IMR-90 (cell line): Measurements from ENCODE around the gene HSFX2. TPM values are rescaled to one million over a fixed set of nuclear protein-coding genes. Genes with fewer than 3 reads are reported as not detected.

Experiments used
- ATAC-seq: fragments of 200-7000 bp; cut with Tn5 transposase; 2 replicates; pipeline ENCODE4 v1.9.1; 2020; ENCODE audit warnings: low read depth, mild to moderate bottlenecking, moderate library complexity
- BruUV-seq: library from RNA; stranded (reverse); fragments of 400-500 nt; replicated peaks from 2 replicates; lab custom pipeline; 2021; lab: Mats Ljungman, UMichigan
- CTCF ChIA-PET: fragments of 300-600 bp; formaldehyde crosslinking; extraction: SDS; loops from one replicate; lab custom pipeline; 2021; ENCODE audit warnings: antibody characterized with exemption; lab: Yijun Ruan, JAX
- POLR2A ChIA-PET: fragments of 300-600 bp; sonication (Branson Sonifier 250); formaldehyde crosslinking; loops from one replicate; lab custom pipeline; 2022; ENCODE audit warnings: antibody characterized with exemption; ENCODE audit not compliant: unreplicated experiment; lab: Charles Lee
- DNase-seq: peaks from one replicate; pipeline ENCODE4 v3.0.0; 2013
- H2AFZ ChIP-seq: replicated peaks from 2 replicates; pipeline ENCODE3; 2013; ENCODE audit warnings: low read length, mild to moderate bottlenecking; ENCODE audit not compliant: poor library complexity
- H2AK5ac ChIP-seq: 2 replicates; pipeline ENCODE4 v1.6.1; 2013; ENCODE audit warnings: low read depth, low read length, inconsistent platforms
- H2AK9ac ChIP-seq: replicated peaks from 2 replicates; pipeline ENCODE3; 2013; ENCODE audit warnings: mild to moderate bottlenecking, low read depth, low read length, moderate library complexity; ENCODE audit not compliant: poor library complexity
- H2BK120ac ChIP-seq: 2 replicates; pipeline ENCODE4 v1.6.1; 2013; ENCODE audit warnings: low read depth, low read length, inconsistent platforms
- H2BK15ac ChIP-seq: 3 replicates; pipeline ENCODE4 v1.6.1; 2013; ENCODE audit warnings: low read depth, low read length, inconsistent platforms
- H2BK20ac ChIP-seq: 2 replicates; pipeline ENCODE4 v1.6.1; 2013; ENCODE audit warnings: low read depth, mild to moderate bottlenecking, inconsistent platforms, low read length, moderate library complexity
- H2BK5ac ChIP-seq: 2 replicates; pipeline ENCODE4 v1.6.1; 2013; ENCODE audit warnings: mild to moderate bottlenecking, low read depth, low read length, inconsistent platforms; ENCODE audit not compliant: poor library complexity, severe bottlenecking
- H3K14ac ChIP-seq: replicated peaks from 2 replicates; pipeline ENCODE4 v1.6.1; 2013; ENCODE audit warnings: low read depth, low read length, inconsistent platforms
- H3K18ac ChIP-seq: 2 replicates; pipeline ENCODE4 v1.6.1; 2013; ENCODE audit warnings: low read depth, low read length, control low read depth
- H3K23ac ChIP-seq: 2 replicates; pipeline ENCODE4 v1.6.1; 2013; ENCODE audit warnings: low read depth, low read length, inconsistent platforms
- H3K27ac ChIP-seq: 2 replicates; pipeline ENCODE4 v1.5.1; 2013; ENCODE audit warnings: mild to moderate bottlenecking, control low read depth, low read length; ENCODE audit not compliant: insufficient read depth
- H3K27me3 ChIP-seq: 2 replicates; pipeline ENCODE4 v1.6.1; 2013; ENCODE audit warnings: low read length; ENCODE audit not compliant: control insufficient read depth, insufficient read depth
- H3K36me3 ChIP-seq: 2 replicates; pipeline ENCODE4 v1.6.1; 2013; ENCODE audit warnings: low read length, mixed read lengths; ENCODE audit not compliant: control insufficient read depth, insufficient read depth
- H3K4ac ChIP-seq: 2 replicates; pipeline ENCODE4 v1.6.1; 2013; ENCODE audit warnings: low read depth, low read length, inconsistent platforms
- H3K4me1 ChIP-seq: 2 replicates; pipeline ENCODE4 v1.6.1; 2013; ENCODE audit warnings: low read length, mixed read lengths; ENCODE audit not compliant: control insufficient read depth, insufficient read depth
- H3K4me2 ChIP-seq: 2 replicates; pipeline ENCODE4 v1.6.1; 2013; ENCODE audit warnings: low read depth, mild to moderate bottlenecking, control low read depth, low read length, moderate library complexity
- H3K4me3 ChIP-seq: 2 replicates; pipeline ENCODE4 v1.5.1; 2013; ENCODE audit warnings: low read depth, mild to moderate bottlenecking, control low read depth, low read length, moderate library complexity; ENCODE audit not compliant: insufficient read depth
- H3K56ac ChIP-seq: 2 replicates; pipeline ENCODE4 v1.6.1; 2013; ENCODE audit warnings: low read length, inconsistent platforms; ENCODE audit not compliant: insufficient read depth; ENCODE audit errors: extremely low read depth
- H3K79me1 ChIP-seq, 2 experiments: 2 replicates each; pipeline ENCODE4 v1.6.1; 2013; ENCODE audit warnings: low read length in 2 of 2, inconsistent platforms in 1 of 2, low read depth in 1 of 2
- H3K9ac ChIP-seq: 2 replicates; pipeline ENCODE4 v1.6.1; 2013; ENCODE audit warnings: low read depth, low read length, control low read depth
- H3K9me1 ChIP-seq: 2 replicates; pipeline ENCODE4 v1.6.1; 2013; ENCODE audit warnings: low read length, inconsistent platforms; ENCODE audit not compliant: insufficient read depth
- H3K9me3 ChIP-seq: 2 replicates; pipeline ENCODE4 v1.6.1; 2013; ENCODE audit warnings: low read length; ENCODE audit not compliant: control insufficient read depth, insufficient read depth
- H4K20me1 ChIP-seq: 2 replicates; pipeline ENCODE4 v1.6.1; 2013; ENCODE audit warnings: low read length, inconsistent platforms; ENCODE audit not compliant: insufficient read depth
- H4K5ac ChIP-seq: 2 replicates; pipeline ENCODE4 v1.6.1; 2013; ENCODE audit warnings: mild to moderate bottlenecking, low read depth, low read length, control low read depth
- H4K8ac ChIP-seq, 2 experiments: 2 replicates each; pipeline ENCODE4 v1.6.1; 2013; ENCODE audit warnings: low read depth in 2 of 2, low read length in 2 of 2, control low read depth in 1 of 2, inconsistent platforms in 1 of 2
- H4K91ac ChIP-seq: 2 replicates; pipeline ENCODE4 v1.6.1; 2013; ENCODE audit warnings: low read depth, low read length, inconsistent platforms; ENCODE audit not compliant: insufficient read depth
- BHLHE40 ChIP-seq: fragments of 150-350 bp; IDR thresholded peaks from 2 replicates; pipeline ENCODE4 v1.6.1; 2016; ENCODE audit warnings: mild to moderate bottlenecking, low read depth, low read length
- CEBPB ChIP-seq: IDR thresholded peaks from 2 replicates; pipeline ENCODE4 v1.6.1; 2012; ENCODE audit warnings: low read depth, low read length, improper control_type of control experiment
- CHD1 ChIP-seq: IDR thresholded peaks from 2 replicates; pipeline ENCODE4 v1.6.1; 2012; ENCODE audit warnings: low read depth, low read length, improper control_type of control experiment
- FOS ChIP-seq: fragments of 150-350 bp; IDR thresholded peaks from 2 replicates; pipeline ENCODE4 v1.6.1; 2016; ENCODE audit warnings: low read depth, low read length
- MAZ ChIP-seq: IDR thresholded peaks from 2 replicates; pipeline ENCODE4 v1.6.1; 2012; ENCODE audit warnings: low read depth, mild to moderate bottlenecking, low read length, improper control_type of control experiment, moderate library complexity, borderline replicate concordance
- MXI1 ChIP-seq: IDR thresholded peaks from 2 replicates; pipeline ENCODE4 v1.6.1; 2012; ENCODE audit warnings: low read depth, mild to moderate bottlenecking, low read length, moderate library complexity, borderline replicate concordance
- NFE2L2 ChIP-seq: fragments of 150-350 bp; IDR thresholded peaks from 2 replicates; pipeline ENCODE4 v1.6.1; 2016; ENCODE audit warnings: low read depth, mild to moderate bottlenecking, low read length
- POLR2A ChIP-seq: IDR thresholded peaks from 2 replicates; pipeline ENCODE4 v1.6.1; 2012; ENCODE audit warnings: mild to moderate bottlenecking, low read depth, low read length
- RAD21 ChIP-seq: IDR thresholded peaks from 2 replicates; pipeline ENCODE4 v1.6.1; 2012; ENCODE audit warnings: low read length, improper control_type of control experiment
- RCOR1 ChIP-seq: IDR thresholded peaks from 2 replicates; pipeline ENCODE4 v1.6.1; 2012; ENCODE audit warnings: mild to moderate bottlenecking, low read length, improper control_type of control experiment; ENCODE audit not compliant: insufficient replicate concordance
- RFX5 ChIP-seq: IDR thresholded peaks from 2 replicates; pipeline ENCODE4 v1.8.0; 2012; ENCODE audit warnings: low read depth, mild to moderate bottlenecking, low read length, moderate library complexity
- SMC3 ChIP-seq: fragments of 150-350 bp; IDR thresholded peaks from 2 replicates; pipeline ENCODE4 v1.6.1; 2016; ENCODE audit warnings: low read depth, mild to moderate bottlenecking, antibody characterized with exemption, low read length, moderate library complexity
- WGBS, 2 experiments: methylation state at CpG; one replicate each; pipeline versions ENCODE4 v1.1.5 to v1.1.7; 2013; ENCODE audit warnings: missing lambda C conversion rate in 2 of 2; ENCODE audit not compliant: insufficient read length in 1 of 2; ENCODE audit errors: extremely low coverage in 2 of 2; 5-methylcytosine and 5-hydroxymethylcytosine counted together
- dilution Hi-C: fragments of 300-500 bp; cut with HindIII; formaldehyde crosslinking; loops from one replicate; pipeline ENCODE4 v1.14.3; 2018; ENCODE audit warnings: low sequenced_read_pairs; ENCODE audit not compliant: unreplicated experiment
- in situ Hi-C: fragments of 300-500 bp; cut with MboI; formaldehyde crosslinking; loops from 3 replicates; pipeline ENCODE4 v1.14.3; 2019; ENCODE audit warnings: low sequenced_read_pairs, inconsistent platforms, mixed read lengths
- intact Hi-C: fragments of 100-400 bp; cut with micrococcal nuclease; formaldehyde crosslinking; loops from 2 replicates; pipeline ENCODE4 v1.10.0; 2022
- polyA plus RNA-seq, 3 experiments: library from polyadenylated mRNA; depleted of rRNA; stranded (reverse); fragments of >200 nt; gene quantifications; 2 replicates each; pipeline ENCODE4 v1.2.3, GENCODE V29; 2012; ENCODE audit warnings: low replicate concordance in 1 of 3
- total RNA-seq: library from RNA; depleted of rRNA; stranded (reverse); fragments of >200 nt; gene quantifications from 2 replicates; pipeline ENCODE4 v1.2.3, GENCODE V29; 2012
- TF ChIP-seq, protein P1 (sequence below): fragments of 150-350 bp; IDR thresholded peaks from 2 replicates; pipeline ENCODE4 v1.6.1; 2016; ENCODE audit warnings: low read depth, mild to moderate bottlenecking, low read length, moderate library complexity, borderline replicate concordance
- TF ChIP-seq, protein P2 (sequence below): conservative IDR thresholded peaks from 2 replicates; pipeline ENCODE4 v1.5.1; 2012; ENCODE audit warnings: mild to moderate bottlenecking, low read depth, low read length, improper control_type of control experiment
- TF ChIP-seq, protein P3 (sequence below): fragments of 150-350 bp; IDR thresholded peaks from 2 replicates; pipeline ENCODE4 v1.6.1; 2017; ENCODE audit warnings: mild to moderate bottlenecking, antibody characterized with exemption, low read length, low read depth

The HSFX2 gene
- total and polyA plus RNA-seq, 2 of the 4 experiments (the other 2 are of a cell fraction): 0.36 TPM; not detected in 1

DNA sequence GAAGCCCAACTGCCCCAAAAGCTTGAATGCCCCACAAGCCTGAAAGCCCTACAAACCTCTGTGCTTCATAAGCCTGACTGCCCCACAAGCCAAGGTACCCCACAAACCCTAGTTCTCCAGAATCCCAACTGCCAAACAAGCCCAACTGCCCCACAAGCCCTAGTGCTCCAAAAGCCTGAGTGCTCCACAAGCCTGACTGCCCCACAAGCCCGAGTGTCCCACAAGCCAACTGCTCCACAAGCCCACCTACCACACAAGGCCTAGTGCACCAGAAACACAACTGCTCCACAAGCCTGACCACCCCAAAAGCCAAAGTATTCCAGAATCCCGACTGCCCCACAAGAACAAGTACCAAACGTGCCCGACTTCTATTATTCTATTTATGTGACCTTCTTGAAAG, 31.8 kb downstream of the HSFX2 start:
- dilution Hi-C loops (no loop called here), intact Hi-C loops (no loop called here), in situ Hi-C loops (no loop called here)
- no peaks in the 10 kb centered on the region for H3K79me1 ChIP-seq
- H3K23ac ChIP-seq: no peak overlapping the region
- H2AFZ ChIP-seq: no peak overlapping the region
- no peak overlapping the region for H4K5ac ChIP-seq
- ChIA-PET POLR2A (no interaction called here), CTCF (no interaction called here)
- no peaks in the 10 kb centered on the region for H3K9me3 ChIP-seq
- H3K4me1 ChIP-seq: no peaks in the 10 kb centered on the region
- TF ChIP-seq, protein P1, sequence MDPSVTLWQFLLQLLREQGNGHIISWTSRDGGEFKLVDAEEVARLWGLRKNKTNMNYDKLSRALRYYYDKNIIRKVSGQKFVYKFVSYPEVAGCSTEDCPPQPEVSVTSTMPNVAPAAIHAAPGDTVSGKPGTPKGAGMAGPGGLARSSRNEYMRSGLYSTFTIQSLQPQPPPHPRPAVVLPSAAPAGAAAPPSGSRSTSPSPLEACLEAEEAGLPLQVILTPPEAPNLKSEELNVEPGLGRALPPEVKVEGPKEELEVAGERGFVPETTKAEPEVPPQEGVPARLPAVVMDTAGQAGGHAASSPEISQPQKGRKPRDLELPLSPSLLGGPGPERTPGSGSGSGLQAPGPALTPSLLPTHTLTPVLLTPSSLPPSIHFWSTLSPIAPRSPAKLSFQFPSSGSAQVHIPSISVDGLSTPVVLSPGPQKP: no peak
- TF ChIP-seq RAD21 (no peak), RFX5 (no peak), POLR2A (no peak), RCOR1 (no peak), NFE2L2 (no peak), SMC3 (no peak), MXI1 (no peak), BHLHE40 (no peak), FOS (no peak), MAZ (no peak), CEBPB (no peak), CHD1 (no peak)
- TF ChIP-seq, protein P2, sequence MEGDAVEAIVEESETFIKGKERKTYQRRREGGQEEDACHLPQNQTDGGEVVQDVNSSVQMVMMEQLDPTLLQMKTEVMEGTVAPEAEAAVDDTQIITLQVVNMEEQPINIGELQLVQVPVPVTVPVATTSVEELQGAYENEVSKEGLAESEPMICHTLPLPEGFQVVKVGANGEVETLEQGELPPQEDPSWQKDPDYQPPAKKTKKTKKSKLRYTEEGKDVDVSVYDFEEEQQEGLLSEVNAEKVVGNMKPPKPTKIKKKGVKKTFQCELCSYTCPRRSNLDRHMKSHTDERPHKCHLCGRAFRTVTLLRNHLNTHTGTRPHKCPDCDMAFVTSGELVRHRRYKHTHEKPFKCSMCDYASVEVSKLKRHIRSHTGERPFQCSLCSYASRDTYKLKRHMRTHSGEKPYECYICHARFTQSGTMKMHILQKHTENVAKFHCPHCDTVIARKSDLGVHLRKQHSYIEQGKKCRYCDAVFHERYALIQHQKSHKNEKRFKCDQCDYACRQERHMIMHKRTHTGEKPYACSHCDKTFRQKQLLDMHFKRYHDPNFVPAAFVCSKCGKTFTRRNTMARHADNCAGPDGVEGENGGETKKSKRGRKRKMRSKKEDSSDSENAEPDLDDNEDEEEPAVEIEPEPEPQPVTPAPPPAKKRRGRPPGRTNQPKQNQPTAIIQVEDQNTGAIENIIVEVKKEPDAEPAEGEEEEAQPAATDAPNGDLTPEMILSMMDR: no peak
- TF ChIP-seq, protein P3, sequence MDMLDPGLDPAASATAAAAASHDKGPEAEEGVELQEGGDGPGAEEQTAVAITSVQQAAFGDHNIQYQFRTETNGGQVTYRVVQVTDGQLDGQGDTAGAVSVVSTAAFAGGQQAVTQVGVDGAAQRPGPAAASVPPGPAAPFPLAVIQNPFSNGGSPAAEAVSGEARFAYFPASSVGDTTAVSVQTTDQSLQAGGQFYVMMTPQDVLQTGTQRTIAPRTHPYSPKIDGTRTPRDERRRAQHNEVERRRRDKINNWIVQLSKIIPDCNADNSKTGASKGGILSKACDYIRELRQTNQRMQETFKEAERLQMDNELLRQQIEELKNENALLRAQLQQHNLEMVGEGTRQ: no peak
- H3K56ac ChIP-seq: no peak overlapping the region
- H2BK5ac ChIP-seq: no peak overlapping the region
- H4K20me1 ChIP-seq: no peaks in the 10 kb centered on the region
- BruUV-seq: no TSS peak
- no peak overlapping the region for H3K4me2 ChIP-seq
- peaks cover 5% of the 10 kb centered on the region for H3K27me3 ChIP-seq
- H2AK5ac ChIP-seq: no peak overlapping the region
- H2BK15ac ChIP-seq: no peak overlapping the region
- no peak overlapping the region for H4K8ac ChIP-seq
- no peak overlapping the region for H3K14ac ChIP-seq
- H3K9me1 ChIP-seq: no peaks in the 10 kb centered on the region
- H3K4ac ChIP-seq: no peak overlapping the region
- no peak overlapping the region for H3K9ac ChIP-seq
- no peak overlapping the region for H2AK9ac ChIP-seq
- no peak overlapping the region for H2BK120ac ChIP-seq
- H3K27ac ChIP-seq: no peak overlapping the region
- no peak overlapping the region for H2BK20ac ChIP-seq
- no CpG with 5 or more reads among the region's 4 CpGs for WGBS, 2 experiments
- no peak overlapping the region for H4K91ac ChIP-seq
- ATAC-seq (no peak), DNase-seq (no peak)
- no peak overlapping the region for H3K4me3 ChIP-seq
- no peak overlapping the region for H3K18ac ChIP-seq
- no peaks in the 10 kb centered on the region for H3K36me3 ChIP-seq
